Stimulated activated naive CD4-positive, alpha-beta T cell treated with Interleukin-2 at 50 U/mL for 16 hours (primary cell): ENCODE data around the gene SLC22A13.
"Not testable (repeated sequence)": the region's sequence is repeated elsewhere in the genome, so short reads cannot be mapped to it uniquely, and the experiment has no call there.

ENCODE experiments used
- DNase-seq: peaks from one replicate; lab custom pipeline; 2025; lab: John Stamatoyannopoulos, UW

Gene SLC22A13

GRCh38 chr3:38306941-38307340 is 41.3 kb downstream of the SLC22A13 start:
- no peak for DNase-seq

- DNase-seq: no peak
These were observed 42.0 kb downstream of the SLC22A13 start for GRCh38 chr3:38307599-38307998.

GRCh38 chr3:38308456-38308855 is 42.8 kb downstream of the SLC22A13 start:
- no peak for DNase-seq

- no peak for DNase-seq
These were observed 45.9 kb downstream of the SLC22A13 start for GRCh38 chr3:38311476-38311875.

- no peak for DNase-seq
These were observed 46.3 kb downstream of the SLC22A13 start for GRCh38 chr3:38311941-38312340.

- DNase-seq: no peak
These were observed 46.7 kb downstream of the SLC22A13 start for GRCh38 chr3:38312356-38312755.

- no peak for DNase-seq
These were observed 47.7 kb downstream of the SLC22A13 start for GRCh38 chr3:38313263-38313662.

- no peak for DNase-seq
These were observed 48.1 kb downstream of the SLC22A13 start for GRCh38 chr3:38313695-38314094.

- DNase-seq: no peak
These were observed 48.6 kb downstream of the SLC22A13 start for GRCh38 chr3:38314112-38314763.

GRCh38 chr3:38314764-38315487 is 49.3 kb downstream of the SLC22A13 start:
- no peak for DNase-seq

- no peak for DNase-seq
These were observed 50.0 kb downstream of the SLC22A13 start for GRCh38 chr3:38315488-38316230.

- DNase-seq: no peak
These were observed 51.0 kb downstream of the SLC22A13 start for GRCh38 chr3:38316356-38317191.

- DNase-seq: no peak
These were observed 51.7 kb downstream of the SLC22A13 start for GRCh38 chr3:38317192-38317759.

- DNase-seq: no peak
These were observed 53.4 kb downstream of the SLC22A13 start for GRCh38 chr3:38318766-38319671.

- not testable (repeated sequence) for DNase-seq
These were observed 55.0 kb downstream of the SLC22A13 start for GRCh38 chr3:38320638-38321037.

GRCh38 chr3:38323060-38323459 is 57.4 kb downstream of the SLC22A13 start:
- DNase-seq: no peak

GRCh38 chr3:38325256-38325655 is 59.6 kb downstream of the SLC22A13 start:
- no peak for DNase-seq

- no peak for DNase-seq
These were observed 61.9 kb downstream of the SLC22A13 start for GRCh38 chr3:38327335-38328009.
